Neuronal stem cell (in vitro differentiated cells): ENCODE data around the gene DOCK7.

Experiments used
- DNase-seq: peaks from one replicate; pipeline ENCODE4 v3.0.0-alpha.2; 2013; ENCODE audit warnings: low spot score
- H2AFZ ChIP-seq: one replicate; pipeline ENCODE4 v1.6.1; 2013; ENCODE audit warnings: mild to moderate bottlenecking, low read length, inconsistent platforms
- H2AK5ac ChIP-seq: 2 replicates; pipeline ENCODE4 v1.6.1; 2013; ENCODE audit warnings: low read depth, mild to moderate bottlenecking, inconsistent platforms, low read length, moderate library complexity, mixed read lengths
- H2BK120ac ChIP-seq: 2 replicates; pipeline ENCODE4 v1.6.1; 2013; ENCODE audit warnings: low read depth, mild to moderate bottlenecking, inconsistent platforms, low read length, moderate library complexity, mixed read lengths
- H2BK12ac ChIP-seq: one replicate; pipeline ENCODE4 v1.6.1; 2013; ENCODE audit warnings: low read length, inconsistent platforms
- H2BK15ac ChIP-seq: 2 replicates; pipeline ENCODE4 v1.6.1; 2013; ENCODE audit warnings: mild to moderate bottlenecking, low read length, inconsistent platforms, mixed read lengths
- H2BK5ac ChIP-seq: one replicate; pipeline ENCODE4 v1.6.1; 2013; ENCODE audit warnings: inconsistent platforms, mild to moderate bottlenecking, low read length, moderate library complexity
- H3K14ac ChIP-seq: one replicate; pipeline ENCODE4 v1.6.1; 2013; ENCODE audit warnings: low read length, inconsistent platforms
- H3K18ac ChIP-seq: 2 replicates; pipeline ENCODE4 v1.6.1; 2013; ENCODE audit warnings: low read length, inconsistent platforms
- H3K23ac ChIP-seq: 2 replicates; pipeline ENCODE4 v1.6.1; 2013; ENCODE audit warnings: low read depth, mild to moderate bottlenecking, mixed read lengths, low read length, inconsistent platforms; ENCODE audit not compliant: poor library complexity
- H3K27ac ChIP-seq: replicated peaks from 3 replicates; pipeline ENCODE4 v1.5.1; 2013; ENCODE audit warnings: low read length, inconsistent platforms
- H3K27me3 ChIP-seq, 3 experiments: 2 replicates each; pipeline ENCODE4 v1.6.1; 2013; ENCODE audit warnings: low read length in 3 of 3, mild to moderate bottlenecking in 2 of 3, inconsistent platforms in 1 of 3, low read depth in 1 of 3, mixed read lengths in 1 of 3, moderate library complexity in 1 of 3; ENCODE audit not compliant: control insufficient read depth in 3 of 3, insufficient read depth in 3 of 3
- H3K36me3 ChIP-seq, 2 donors: replicated peaks in 1 of 2; 2 replicates each; pipeline ENCODE4 v1.6.1; 2013; ENCODE audit warnings: low read length in 2 of 2; ENCODE audit not compliant: control insufficient read depth in 2 of 2, insufficient read depth in 2 of 2
- H3K4ac ChIP-seq: 2 replicates; pipeline ENCODE4 v1.6.1; 2013; ENCODE audit warnings: inconsistent platforms, mild to moderate bottlenecking, low read length, moderate library complexity
- H3K4me1 ChIP-seq, 2 donors: 1 replicate in 1 of 2; 2 replicates in 1 of 2; pipeline ENCODE4 v1.6.1; 2013; ENCODE audit warnings: low read length in 2 of 2, low read depth in 1 of 2; ENCODE audit not compliant: control insufficient read depth in 2 of 2, insufficient read depth in 1 of 2
- H3K4me2 ChIP-seq: one replicate; pipeline ENCODE4 v1.6.1; 2013; ENCODE audit warnings: mild to moderate bottlenecking, low read length, inconsistent platforms; ENCODE audit not compliant: insufficient read depth, poor library complexity, severe bottlenecking
- H3K4me3 ChIP-seq, 2 donors: 2 replicates each; pipeline ENCODE4 v1.5.1; 2013; ENCODE audit warnings: low read length in 2 of 2, mild to moderate bottlenecking in 2 of 2, inconsistent platforms in 1 of 2, moderate library complexity in 1 of 2
- H3K79me1 ChIP-seq: one replicate; pipeline ENCODE4 v1.6.1; 2013; ENCODE audit warnings: low read depth, mild to moderate bottlenecking, inconsistent platforms, low read length, moderate library complexity
- H3K9ac ChIP-seq: one replicate; pipeline ENCODE4 v1.6.1; 2013; ENCODE audit warnings: mild to moderate bottlenecking, low read depth, low read length, inconsistent platforms; ENCODE audit not compliant: poor library complexity
- H3K9me3 ChIP-seq, 2 donors: replicated peaks in 1 of 2; 2 replicates each; pipeline versions ENCODE3 to v1.6.1; 2013; ENCODE audit warnings: low read length in 2 of 2, mild to moderate bottlenecking in 2 of 2, inconsistent platforms in 1 of 2, low read depth in 1 of 2, mixed read lengths in 1 of 2, moderate library complexity in 1 of 2; ENCODE audit not compliant: control insufficient read depth in 2 of 2, insufficient read depth in 1 of 2
- H4K8ac ChIP-seq: one replicate; pipeline ENCODE4 v1.6.1; 2013; ENCODE audit warnings: low read depth, mild to moderate bottlenecking, inconsistent platforms, low read length, moderate library complexity
- H4K91ac ChIP-seq: one replicate; pipeline ENCODE4 v1.6.1; 2013; ENCODE audit warnings: low read length, low read depth, mild to moderate bottlenecking, inconsistent platforms; ENCODE audit not compliant: poor library complexity
- WGBS, 2 donors: extraction: QIAGEN DNeasy Blood & Tissue Kit; methylation state at CpG; one replicate each; pipeline ENCODE4 v1.1.7; 2013; ENCODE audit warnings: missing lambda C conversion rate in 2 of 2, mixed read lengths in 1 of 2; ENCODE audit not compliant: insufficient read length in 2 of 2, insufficient replicate concordance in 1 of 2; ENCODE audit errors: extremely low coverage in 2 of 2; 5-methylcytosine and 5-hydroxymethylcytosine counted together

The DOCK7 gene

GRCh38 chr1:62509028-62509427 lies 179.2 kb downstream of the DOCK7 start:
- H3K27me3 ChIP-seq, result no peaks in the 10 kb centered on the region
- no peak overlapping the region for H2AFZ ChIP-seq
- H3K14ac ChIP-seq, result no peak overlapping the region
- no peak overlapping the region for H2AK5ac ChIP-seq
- H3K4me1 ChIP-seq, result no peaks in the 10 kb centered on the region
- no CpG with 5 or more reads among the region's 1 CpG for WGBS, 2 donors
- DNase-seq, result no peak
- H3K9me3 ChIP-seq, result no peaks in the 10 kb centered on the region
- H2BK12ac ChIP-seq, result no peak overlapping the region
- H4K91ac ChIP-seq, result no peak overlapping the region
- no peak overlapping the region for H3K4me3 ChIP-seq
- no peak overlapping the region for H4K8ac ChIP-seq
- H3K9ac ChIP-seq, result no peak overlapping the region
- H3K23ac ChIP-seq, result no peak overlapping the region
- no peak overlapping the region for H3K18ac ChIP-seq
- no peak overlapping the region for H3K27ac ChIP-seq
- no peaks in the 10 kb centered on the region for H3K79me1 ChIP-seq
- H3K4me2 ChIP-seq, result no peak overlapping the region
- no peak overlapping the region for H2BK15ac ChIP-seq
- no peak overlapping the region for H2BK120ac ChIP-seq
- H3K4ac ChIP-seq, result no peak overlapping the region
- peaks cover 2 to 84% of the 10 kb centered on the region in 2 donors for H3K36me3 ChIP-seq
- no peak overlapping the region for H2BK5ac ChIP-seq

GRCh38 chr1:62508187-62508758 lies 179.9 kb downstream of the DOCK7 start:
- H3K36me3 ChIP-seq, result peaks cover 2 to 84% of the 10 kb centered on the region in 2 donors
- H3K14ac ChIP-seq, result no peak overlapping the region

DNA sequence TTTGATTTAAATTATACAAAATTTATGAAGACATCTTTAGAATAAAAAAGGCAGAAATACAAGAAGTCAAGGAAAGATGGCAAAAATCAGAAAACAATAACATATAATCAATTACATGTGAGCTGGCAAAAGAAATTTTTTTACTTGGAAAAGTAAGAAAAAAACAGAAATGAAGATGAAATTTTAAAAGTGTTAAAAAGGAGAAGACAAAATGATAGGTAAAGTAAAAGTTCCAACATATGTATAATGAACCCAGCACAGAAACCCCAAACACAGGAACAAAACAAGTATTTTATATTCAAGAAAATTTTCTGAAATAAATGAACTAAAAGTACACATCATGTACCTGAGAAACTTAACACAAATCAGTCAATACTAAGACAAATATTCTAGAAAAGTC lies 188.0 kb downstream of the DOCK7 start:
- Histone ChIP-seq H3K23ac (no peak overlapping the region), H4K8ac (no peak overlapping the region), H3K27me3 (no peaks in the 10 kb centered on the region), H2BK120ac (no peak overlapping the region), H3K79me1 (no peaks in the 10 kb centered on the region), H2AFZ (no peak overlapping the region), H2BK12ac (no peak overlapping the region), H3K18ac (no peak overlapping the region), H3K9ac (no peak overlapping the region), H3K36me3 (peaks cover 2 to 70% of the 10 kb centered on the region in 2 donors), H3K9me3 (no peaks in the 10 kb centered on the region), H2AK5ac (no peak overlapping the region), H2BK5ac (no peak overlapping the region), H3K14ac (no peak overlapping the region), H3K4me1 (no peaks in the 10 kb centered on the region), H2BK15ac (no peak overlapping the region), H3K4me3 (no peak overlapping the region), H3K4ac (no peak overlapping the region), H4K91ac (no peak overlapping the region), H3K27ac (no peak overlapping the region), H3K4me2 (no peak overlapping the region)
- no peak for DNase-seq

More at GRCh38 chr1:62508187-62508758, 179.9 kb downstream of the DOCK7 start:
- H4K91ac ChIP-seq, result no peak overlapping the region
- H3K18ac ChIP-seq, result no peak overlapping the region
- H3K4me2 ChIP-seq, result no peak overlapping the region
- H3K27ac ChIP-seq, result no peak overlapping the region
- H2BK15ac ChIP-seq, result no peak overlapping the region
- no peaks in the 10 kb centered on the region for H3K27me3 ChIP-seq
- H3K4me3 ChIP-seq, result no peak overlapping the region
- no peaks in the 10 kb centered on the region for H3K79me1 ChIP-seq
- H2AK5ac ChIP-seq, result no peak overlapping the region
- H3K4ac ChIP-seq, result no peak overlapping the region
- H2BK120ac ChIP-seq, result no peak overlapping the region
- no CpG with 5 or more reads among the region's 1 CpG for WGBS, 2 donors
- no peak overlapping the region for H2BK5ac ChIP-seq
- no peak overlapping the region for H2AFZ ChIP-seq
- no peak overlapping the region for H3K23ac ChIP-seq
- H3K4me1 ChIP-seq, result no peaks in the 10 kb centered on the region
- DNase-seq, result no peak
- no peak overlapping the region for H2BK12ac ChIP-seq
- no peak overlapping the region for H4K8ac ChIP-seq
- H3K9me3 ChIP-seq, result no peaks in the 10 kb centered on the region
- no peak overlapping the region for H3K9ac ChIP-seq

DNA sequence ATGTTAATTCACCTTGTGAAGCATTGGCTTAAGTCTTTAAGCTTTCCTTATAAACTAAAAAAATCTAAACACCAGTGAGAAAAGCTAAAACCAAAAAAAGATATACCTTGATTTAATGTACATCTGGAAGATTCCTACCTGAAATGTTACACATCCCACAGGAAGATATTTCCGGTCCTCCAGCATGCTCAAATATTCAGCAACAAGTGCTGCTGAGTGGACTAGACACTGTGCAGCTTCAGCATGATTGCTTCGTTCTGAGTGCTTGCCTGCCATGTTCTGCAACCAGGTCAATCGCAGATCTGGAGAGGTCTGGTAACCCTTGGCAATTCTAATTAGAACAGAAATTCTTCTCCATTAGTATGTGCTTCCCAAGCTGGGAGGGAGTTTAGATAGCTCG lies 194.0 kb downstream of the DOCK7 start:
- no peak overlapping the region for H2BK12ac ChIP-seq
- no peak overlapping the region for H2BK120ac ChIP-seq
- H2BK5ac ChIP-seq, result no peak overlapping the region
- H3K4me1 ChIP-seq, result no peaks in the 10 kb centered on the region
- no peak overlapping the region for H2AK5ac ChIP-seq
- no peak overlapping the region for H3K4me3 ChIP-seq
- H3K9me3 ChIP-seq, result no peaks in the 10 kb centered on the region
- no peak overlapping the region for H2AFZ ChIP-seq
- H3K9ac ChIP-seq, result no peak overlapping the region
- H3K36me3 ChIP-seq, result peaks cover 4 to 83% of the 10 kb centered on the region in 2 donors
- H2BK15ac ChIP-seq, result no peak overlapping the region
- no peak overlapping the region for H4K91ac ChIP-seq
- H3K4me2 ChIP-seq, result no peak overlapping the region
- no peak overlapping the region for H3K14ac ChIP-seq
- H3K27me3 ChIP-seq, result no peaks in the 10 kb centered on the region
- no peak for DNase-seq
- no peak overlapping the region for H3K27ac ChIP-seq
- no CpG with 5 or more reads among the region's 4 CpGs for WGBS, 2 donors
- H3K79me1 ChIP-seq, result no peaks in the 10 kb centered on the region
- H3K23ac ChIP-seq, result no peak overlapping the region
- H4K8ac ChIP-seq, result no peak overlapping the region
- no peak overlapping the region for H3K18ac ChIP-seq
- H3K4ac ChIP-seq, result no peak overlapping the region
